B cell (primary cell): ENCODE data around the gene NAV2. TPM values are rescaled to one million over a fixed set of nuclear protein-coding genes. Genes with fewer than 3 reads are reported as not detected.

Experiments
- ATAC-seq: fragments of 200-7000 bp; cut with Tn5 transposase; one replicate; pipeline ENCODE4 v1.10.0; 2021; ENCODE audit warnings: low read depth, mild to moderate bottlenecking, moderate number of reproducible peaks, moderate library complexity
- CTCF ChIA-PET: fragments of 350-600 bp; sonication (Branson Sonifier 250); formaldehyde crosslinking; loops from one replicate; lab custom pipeline; 2021; ENCODE audit warnings: antibody characterized with exemption, inconsistent platforms; lab: Charles Lee
- POLR2A ChIA-PET: fragments of 350-600 bp; sonication (Branson Sonifier 250); formaldehyde crosslinking; loops from one replicate; lab custom pipeline; 2021; ENCODE audit warnings: antibody characterized with exemption; lab: Charles Lee
- DNase-seq: peaks from one replicate; pipeline ENCODE4 v3.0.0; 2013
- H2AFZ ChIP-seq: 2 replicates; pipeline ENCODE4 v1.6.1; 2012; ENCODE audit warnings: mild to moderate bottlenecking, low read depth, low read length; ENCODE audit not compliant: insufficient read depth, poor library complexity, severe bottlenecking
- H3K27ac ChIP-seq, 2 donors: 1 replicate in 1 of 2; 2 replicates in 1 of 2; pipeline ENCODE4 v1.5.1; 2012 to 2013; ENCODE audit warnings: low read length in 2 of 2, mild to moderate bottlenecking in 2 of 2, moderate library complexity in 1 of 2
- H3K27me3 ChIP-seq, 4 experiments: fragments of 200-600 bp in 1 of 4; sonication (generic) in 1 of 4; replicated peaks in 1 of 4; 1 replicate in 2 of 4; 2 replicates in 2 of 4; pipeline versions ENCODE4 v1.6.1 to v1.7.0; 2013 to 2016; ENCODE audit warnings: low read length in 3 of 4, mild to moderate bottlenecking in 2 of 4, mixed read lengths in 1 of 4, moderate library complexity in 1 of 4; ENCODE audit not compliant: insufficient read depth in 4 of 4, control insufficient read depth in 3 of 4; ENCODE audit errors: control extremely low read depth in 1 of 4
- H3K36me3 ChIP-seq, 2 experiments: replicated peaks in 1 of 2; 1 replicate in 1 of 2; 2 replicates in 1 of 2; pipeline versions ENCODE4 v1.6.1 to v1.7.1; 2013; ENCODE audit warnings: low read length in 1 of 2; ENCODE audit not compliant: insufficient read depth in 2 of 2, control insufficient read depth in 1 of 2; ENCODE audit errors: control extremely low read depth in 1 of 2, extremely low read depth in 1 of 2
- H3K4me1 ChIP-seq, 2 donors: fragments of 200-600 bp in 1 of 2; sonication (generic) in 1 of 2; 1 replicate in 1 of 2; 2 replicates in 1 of 2; pipeline versions ENCODE4 v1.5.1 to v1.6.1; 2013 to 2017; ENCODE audit warnings: low read length in 2 of 2; ENCODE audit not compliant: control insufficient read depth in 2 of 2, insufficient read depth in 2 of 2
- H3K4me2 ChIP-seq: replicated peaks from 2 replicates; pipeline ENCODE3; 2012; ENCODE audit warnings: mild to moderate bottlenecking, low read depth, low read length; ENCODE audit not compliant: poor library complexity, severe bottlenecking
- H3K4me3 ChIP-seq, 5 experiments: fragments of 200-600 bp in 1 of 5; sonication (generic) in 1 of 5; 1 replicate in 3 of 5; 2 replicates in 2 of 5; pipeline versions ENCODE4 v1.5.1 to v1.7.0; 2011 to 2016; ENCODE audit warnings: low read length in 4 of 5, mild to moderate bottlenecking in 4 of 5, low read depth in 2 of 5, control low read depth in 1 of 5, moderate library complexity in 1 of 5; ENCODE audit not compliant: insufficient read depth in 1 of 5; ENCODE audit errors: control extremely low read depth in 1 of 5, extremely low read depth in 1 of 5
- H3K79me2 ChIP-seq: fragments of 200-600 bp; sonication (generic); one replicate; pipeline ENCODE4 v1.6.0; 2016; ENCODE audit warnings: low read length; ENCODE audit not compliant: control insufficient read depth, insufficient read depth
- H3K9ac ChIP-seq: fragments of 200-600 bp; sonication (generic); 2 replicates; pipeline ENCODE4 v1.6.1; 2017; ENCODE audit warnings: mild to moderate bottlenecking, low read length, moderate library complexity
- H3K9me3 ChIP-seq, 3 donors: one replicate each; pipeline versions ENCODE4 v1.6.1 to v1.7.1; 2013; ENCODE audit warnings: low read length in 2 of 3; ENCODE audit not compliant: control insufficient read depth in 2 of 3, insufficient read depth in 1 of 3; ENCODE audit errors: control extremely low read depth in 1 of 3
- H4K20me1 ChIP-seq: 2 replicates; pipeline ENCODE4 v1.6.0; 2012; ENCODE audit warnings: mild to moderate bottlenecking, low read length; ENCODE audit not compliant: insufficient read depth, control insufficient read depth, poor library complexity, severe bottlenecking
- H3K27ac Mint-ChIP-seq: one replicate; pipeline ENCODE4 v1.8.0; 2021; ENCODE audit warnings: mixed read lengths
- H3K27me3 Mint-ChIP-seq: one replicate; pipeline ENCODE4 v1.8.0; 2021; ENCODE audit warnings: mixed read lengths
- H3K4me1 Mint-ChIP-seq: one replicate; pipeline ENCODE4 v1.8.0; 2021; ENCODE audit warnings: mixed read lengths
- H3K4me3 Mint-ChIP-seq: one replicate; pipeline ENCODE4 v1.8.0; 2021; ENCODE audit warnings: mixed read lengths
- H3K9me3 Mint-ChIP-seq: one replicate; pipeline ENCODE4 v1.8.0; 2022; ENCODE audit warnings: mixed read lengths; ENCODE audit not compliant: insufficient read depth
- CTCF ChIP-seq: fragments of 200-600 bp; IDR thresholded peaks from one replicate; pipeline ENCODE4 v1.8.0; 2022; ENCODE audit warnings: antibody characterized with exemption, mild to moderate bottlenecking
- EZH2 ChIP-seq: IDR thresholded peaks from 2 replicates; pipeline ENCODE4 v1.6.1; 2012; ENCODE audit warnings: borderline replicate concordance, low read depth, mild to moderate bottlenecking, moderate library complexity, low read length; ENCODE audit not compliant: insufficient read depth, poor library complexity, severe bottlenecking
- WGBS: methylation state at CpG from one replicate; pipeline ENCODE4 v1.1.5; 2013; ENCODE audit warnings: missing lambda C conversion rate; ENCODE audit not compliant: insufficient coverage; 5-methylcytosine and 5-hydroxymethylcytosine counted together
- intact Hi-C: fragments of 100-400 bp; cut with micrococcal nuclease; formaldehyde crosslinking; loops from one replicate; pipeline ENCODE4 v1.10.0; 2022
- polyA plus RNA-seq: library from polyadenylated mRNA; depleted of rRNA; stranded (reverse); fragments of >200 nt; gene quantifications from 2 replicates; pipeline ENCODE4 v1.2.3, GENCODE V29; 2012
- total RNA-seq, 2 donors: library from RNA; stranded (reverse); fragments of 120-200 nt in 1 of 2; gene quantifications; 1 replicate in 1 of 2; 2 replicates in 1 of 2; pipeline versions ENCODE4 v1.2.3 to v1.2.4, GENCODE V29; 2013 to 2022

NAV2 gene
- total and polyA plus RNA-seq, 2 donors (not counting 1 experiment from before 2014, with no cell fraction given): 0.82 to 22.2 TPM

DNA sequence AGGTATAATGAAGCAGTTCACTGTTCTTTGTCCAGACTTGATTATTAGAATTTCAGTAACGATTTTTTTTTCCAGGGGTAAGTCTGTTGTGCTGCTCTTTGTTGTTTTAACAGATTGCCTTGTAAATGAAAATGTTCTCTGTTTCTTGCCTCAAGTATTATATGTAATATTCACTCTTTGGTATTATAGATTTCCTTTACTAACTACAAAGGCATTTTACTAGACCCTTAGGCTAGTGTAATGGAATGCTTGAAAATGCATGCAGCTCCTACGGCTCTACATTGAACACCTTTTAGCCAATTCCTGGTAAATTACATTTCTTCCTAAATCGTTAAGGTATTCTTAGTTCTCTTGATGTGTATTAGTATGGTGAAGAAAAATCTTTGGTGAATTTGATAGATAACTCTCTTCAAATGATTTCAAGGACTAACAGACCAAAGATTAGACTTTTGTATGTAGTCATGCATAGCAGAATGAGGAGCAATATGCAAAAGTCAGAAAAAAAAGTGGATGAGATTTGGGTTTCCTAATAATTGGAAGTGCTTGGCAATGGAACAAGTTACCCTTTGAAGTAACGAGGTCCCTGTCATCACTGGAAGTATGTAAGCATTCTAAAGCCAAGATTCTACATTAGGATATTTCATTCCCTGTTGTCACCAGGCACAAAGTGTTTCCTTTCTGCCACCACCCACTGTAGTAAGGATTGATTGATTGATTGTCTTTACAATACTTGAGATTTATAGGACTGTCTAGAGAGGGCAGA lies 334.6 kb downstream of the NAV2 start:
- intact Hi-C loops: no loop called here
- CTCF ChIA-PET: no interaction called here
- ATAC-seq: no peak
- no CpG with 5 or more reads among the region's 4 CpGs for WGBS
- Mint-ChIP-seq H3K9me3 (no peaks in the 10 kb centered on the region), H3K4me1 (peaks cover 9% of the 10 kb centered on the region), H3K27me3 (peaks cover 10% of the 10 kb centered on the region), H3K4me3 (no peak overlapping the region), H3K27ac (no peak overlapping the region)
- H3K4me3 ChIP-seq: no peak overlapping the region
- H3K27me3 ChIP-seq: peaks cover 0 to 3% (median 0%) of the 10 kb centered on the region in 4 experiments
- H3K79me2 ChIP-seq: no peaks in the 10 kb centered on the region
- H3K9me3 ChIP-seq: no peaks in the 10 kb centered on the region
- POLR2A ChIA-PET: no interaction called here
- no peaks in the 10 kb centered on the region for H4K20me1 ChIP-seq
- H3K4me2 ChIP-seq: no peak overlapping the region
- no peak overlapping the region for H3K27ac ChIP-seq
- H3K36me3 ChIP-seq: no peaks in the 10 kb centered on the region
- peaks cover 8 to 9% of the 10 kb centered on the region in 2 donors for H3K4me1 ChIP-seq
- TF ChIP-seq CTCF (no peak), EZH2 (no peak)
- no peak overlapping the region for H3K9ac ChIP-seq
- DNase-seq: no peak
- no peak overlapping the region for H2AFZ ChIP-seq

DNA sequence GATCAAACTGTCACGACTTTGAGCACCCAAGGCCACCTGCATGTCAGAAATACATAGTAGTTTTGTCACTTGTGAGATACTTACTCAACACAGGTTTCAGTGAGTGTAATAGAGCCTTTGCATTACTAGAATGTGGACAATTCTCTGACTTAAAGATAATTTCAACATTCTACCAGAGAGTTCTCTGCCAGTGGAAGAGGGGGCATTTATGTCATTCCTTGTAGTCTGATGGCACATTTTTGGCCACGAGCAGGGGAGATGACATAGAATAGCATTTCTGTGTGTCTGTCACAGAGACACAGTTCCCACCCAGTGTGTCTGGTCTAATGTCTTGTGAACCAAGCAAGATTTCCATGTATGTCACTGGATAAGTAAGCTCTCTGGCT lies 335.1 kb downstream of the NAV2 start:
- ChIA-PET CTCF (no interaction called here), POLR2A (no interaction called here)
- no peak overlapping the region for H2AFZ ChIP-seq
- WGBS: 100% methylated on average over 1 of the region's 2 CpGs
- intact Hi-C loops: no loop called here
- peaks cover 8 to 9% of the 10 kb centered on the region in 2 donors for H3K4me1 ChIP-seq
- no peaks in the 10 kb centered on the region for H4K20me1 ChIP-seq
- no peaks in the 10 kb centered on the region for H3K27me3 ChIP-seq
- H3K9me3 ChIP-seq: no peaks in the 10 kb centered on the region
- TF ChIP-seq EZH2: no peak
- no peak for TF ChIP-seq CTCF
- no peak overlapping the region for H3K4me3 Mint-ChIP-seq
- no peak overlapping the region for H3K9ac ChIP-seq
- H3K27ac Mint-ChIP-seq: no peak overlapping the region
- peaks cover 7% of the 10 kb centered on the region for H3K27me3 Mint-ChIP-seq
- H3K4me1 Mint-ChIP-seq: peaks cover 9% of the 10 kb centered on the region
- H3K4me2 ChIP-seq: no peak overlapping the region
- H3K36me3 ChIP-seq: no peaks in the 10 kb centered on the region
- no peaks in the 10 kb centered on the region for H3K79me2 ChIP-seq
- no peak for DNase-seq
- no peak overlapping the region for H3K27ac ChIP-seq
- no peaks in the 10 kb centered on the region for H3K9me3 Mint-ChIP-seq
- no peak for ATAC-seq
- H3K4me3 ChIP-seq: no peak overlapping the region
